ENCODE results near the gene SSC5D.

The SSC5D gene

DNA sequence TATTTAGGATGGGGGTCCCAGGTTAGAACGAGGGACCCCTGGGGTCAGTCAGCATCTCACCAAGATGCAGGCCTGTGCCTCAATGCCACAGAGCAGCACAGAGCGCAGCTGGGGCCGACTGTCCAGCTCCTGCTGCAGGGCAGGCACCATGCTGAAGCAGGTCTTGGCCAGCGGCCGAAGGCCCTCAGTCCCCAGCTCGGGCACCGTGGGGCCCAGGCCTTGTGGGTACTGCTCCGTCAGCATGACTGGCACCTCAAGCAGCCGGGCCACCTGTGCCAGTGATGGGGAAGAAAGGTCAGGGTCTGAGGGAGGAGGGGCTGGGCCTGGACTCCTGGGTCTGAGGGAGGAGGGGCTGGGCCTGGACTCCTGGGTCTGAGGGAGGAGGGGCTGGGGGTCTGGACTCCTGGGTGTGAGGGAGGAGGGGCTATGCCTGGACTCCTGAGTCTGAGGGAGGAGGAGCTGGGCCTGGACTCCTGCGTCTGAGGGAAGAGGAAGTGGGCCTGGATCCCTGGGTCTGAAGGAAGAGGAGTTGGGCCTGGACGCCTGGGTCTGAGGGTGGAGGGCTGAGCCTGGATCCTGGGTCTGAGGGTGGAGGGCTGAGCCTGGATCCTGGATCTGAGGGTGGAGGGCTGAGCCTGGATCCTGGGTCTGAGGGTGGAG lies 32.5 kb upstream of the SSC5D start:
- no peak for DNase-seq (ENCODE audit: low read depth)

DNA sequence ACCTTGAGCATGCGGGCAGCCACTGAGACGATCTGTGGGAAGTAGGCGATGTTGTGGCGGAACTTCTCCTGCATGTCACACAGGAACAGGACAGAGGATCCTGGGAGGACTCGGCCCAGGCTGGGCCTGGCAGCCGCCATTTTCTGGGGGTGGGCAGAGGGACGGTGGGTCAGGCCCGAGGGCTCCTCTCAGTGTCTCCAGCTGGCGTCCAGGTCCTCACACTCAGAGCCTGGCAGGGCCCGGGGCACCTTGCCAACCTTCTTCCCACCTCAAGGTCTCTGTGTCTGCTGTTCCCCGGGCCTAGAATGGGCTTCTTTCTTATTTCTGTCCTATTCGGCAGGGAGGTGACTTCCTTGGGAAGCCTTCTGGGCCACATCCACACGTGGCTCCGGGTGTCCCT lies 31.9 kb upstream of the SSC5D start:
- DNase-seq (ENCODE audit: low read depth): no peak

- DNase-seq (ENCODE audit: low read depth): no peak
Observed at GRCh38 chr19:55457683-55458457, 30.4 kb upstream of the SSC5D start.

DNA sequence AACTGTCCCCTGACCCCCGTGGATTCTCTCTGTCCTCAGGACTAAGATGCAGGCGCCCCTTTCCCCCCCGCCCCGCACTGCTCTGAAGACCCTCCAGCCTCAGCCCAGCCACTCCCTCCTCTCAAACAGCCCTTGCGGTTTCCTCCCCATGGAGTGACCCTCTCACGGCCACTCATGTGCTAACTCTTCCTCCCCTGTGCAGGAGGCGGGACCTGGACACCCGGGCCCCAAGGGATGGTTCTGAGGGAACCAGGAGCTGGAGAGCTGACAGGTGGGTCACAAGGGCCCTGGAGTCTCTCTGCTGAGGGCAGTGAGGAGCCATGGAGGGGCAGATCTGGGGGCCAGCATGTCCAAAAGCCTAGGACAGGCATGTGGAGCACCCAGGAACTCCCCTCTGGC lies 28.7 kb upstream of the SSC5D start:
- no peak for DNase-seq (ENCODE audit: low read depth)

DNA sequence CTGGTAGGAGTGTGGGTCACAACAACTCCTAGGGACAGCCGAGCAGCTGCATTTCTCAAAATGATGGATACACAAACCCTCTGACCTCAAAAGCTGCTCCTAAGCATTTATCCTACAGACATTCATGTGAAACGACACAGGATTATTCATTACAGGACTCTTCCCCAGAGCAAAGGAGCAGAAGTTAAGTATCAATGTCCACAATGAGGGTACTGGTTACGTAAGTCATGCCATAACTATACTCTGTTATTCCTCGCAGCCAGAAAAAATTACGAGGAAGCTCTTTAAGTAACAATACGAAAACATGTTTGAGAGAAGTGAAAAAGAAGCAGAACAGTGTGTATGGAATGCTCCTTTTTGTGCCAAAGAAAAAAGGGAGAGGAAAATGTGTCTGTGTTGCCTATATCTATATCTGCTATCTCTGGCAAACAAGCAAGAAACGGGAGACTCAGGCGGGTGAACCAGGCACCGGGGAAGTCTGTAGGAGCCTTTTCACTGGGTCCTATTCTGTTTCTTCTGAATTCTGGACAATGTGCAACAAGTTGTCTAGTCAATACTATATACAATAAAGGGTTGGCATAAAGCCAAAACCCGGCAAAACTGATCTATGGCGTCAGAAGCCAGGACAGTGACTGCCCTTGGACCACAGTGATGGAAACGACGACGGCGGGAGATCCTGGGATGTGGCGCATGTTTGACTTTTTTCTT lies 28.1 kb upstream of the SSC5D start:
- no peak for DNase-seq (ENCODE audit: low read depth)

DNA sequence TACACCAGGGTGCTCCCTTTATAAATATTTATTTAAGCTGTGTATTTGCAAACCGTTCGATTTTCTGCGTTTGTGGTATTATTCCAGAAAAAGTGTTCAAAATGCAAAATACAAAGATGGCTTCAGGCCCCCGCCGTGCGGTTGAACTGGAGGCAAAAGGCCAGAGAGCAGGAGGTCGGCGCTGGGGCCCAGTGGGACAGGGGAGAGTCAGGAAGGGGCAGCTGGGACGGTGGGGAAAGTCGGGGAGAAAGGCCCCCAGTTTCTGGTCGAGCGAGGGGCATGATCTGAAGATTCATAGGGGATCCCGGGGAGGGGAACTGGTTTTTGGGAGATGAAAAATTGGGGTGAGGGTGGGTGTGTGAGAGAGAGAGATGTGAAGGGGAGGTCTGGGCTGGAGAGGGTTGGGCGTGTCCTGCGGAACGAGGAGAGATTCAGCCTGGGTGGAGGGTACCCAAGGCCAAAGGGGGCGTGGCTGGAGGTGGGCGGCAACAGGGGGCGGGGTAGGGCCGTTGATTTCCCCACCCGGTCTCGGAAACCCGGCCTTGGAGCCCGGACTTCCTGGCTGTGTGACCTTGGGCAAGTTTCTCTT lies 27.5 kb upstream of the SSC5D start:
- DNase-seq (ENCODE audit: low read depth): peak; percentile 75

DNA sequence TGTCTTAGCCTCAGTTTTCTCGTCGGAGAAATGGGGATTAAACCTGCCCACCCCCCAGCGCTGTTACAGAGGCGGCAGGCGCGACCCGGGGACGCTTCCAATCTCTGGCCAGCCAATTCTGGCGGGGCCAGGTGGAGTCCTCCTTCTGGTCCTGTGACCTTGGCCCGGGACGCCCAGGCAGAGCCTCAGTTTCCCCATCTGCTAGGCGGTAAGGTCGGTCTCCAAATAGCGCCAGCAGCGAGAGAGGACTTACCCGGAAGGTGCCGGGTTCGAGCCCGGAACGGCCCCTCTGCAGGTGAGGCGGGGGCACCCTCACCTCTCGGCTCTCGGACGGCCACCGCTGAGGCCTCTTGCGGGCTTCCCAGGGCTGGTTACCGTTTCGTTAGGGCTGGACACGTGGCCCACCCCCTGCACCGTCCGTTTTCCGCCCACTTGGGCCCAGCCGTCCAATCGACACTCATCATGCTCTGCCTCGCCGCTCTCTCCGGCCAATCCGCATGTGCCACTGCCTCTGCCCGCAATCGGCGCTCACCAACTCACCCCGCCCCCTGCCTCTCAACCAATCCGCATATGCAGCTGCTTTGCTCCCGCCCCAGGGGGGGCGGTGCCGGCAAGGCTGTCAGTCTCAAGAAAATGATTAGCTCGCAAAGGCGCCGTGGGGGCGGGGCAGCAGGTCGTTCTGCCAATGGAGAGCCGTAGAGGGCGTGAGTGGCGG lies 26.8 kb upstream of the SSC5D start, which contains the start of gene ISOC2:
Gene ISOC2, minus strand, starts transcription at position 384 of the 715 bp plus-strand sequence. CDS start 5,156 bp downstream, outside the sequence.
- peak; percentile 100 for DNase-seq (ENCODE audit: low read depth)

- DNase-seq (ENCODE audit: low read depth): peak; percentile 77
Observed at GRCh38 chr19:55461974-55462626, 26.1 kb upstream of the SSC5D start.

GRCh38 chr19:55462722-55463121 lies 25.5 kb upstream of the SSC5D start:
- DNase-seq (ENCODE audit: low read depth): no peak

DNA sequence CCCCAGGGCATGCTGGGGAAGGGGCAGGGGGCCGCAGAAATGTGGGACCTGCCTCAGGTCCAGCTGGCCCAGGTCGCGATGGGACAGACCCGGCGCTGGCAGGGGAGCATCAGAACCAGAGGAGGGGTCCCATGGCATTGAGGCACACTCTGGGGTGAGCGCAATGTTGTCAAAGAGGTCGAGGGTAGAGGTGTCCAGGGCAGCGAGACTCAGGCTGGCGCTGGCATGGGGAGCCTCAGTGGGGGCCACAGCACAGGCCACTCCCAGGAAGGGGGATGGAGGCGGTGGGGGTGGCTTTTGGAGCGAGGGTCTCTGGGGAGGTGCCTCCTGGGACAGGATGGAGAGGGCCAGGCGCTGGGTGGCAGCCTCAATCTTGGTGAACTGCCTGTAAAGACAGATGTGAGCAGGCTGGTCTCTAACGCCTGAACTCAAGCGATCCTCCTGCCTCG lies 24.6 kb upstream of the SSC5D start:
- DNase-seq (ENCODE audit: low read depth): no peak

- DNase-seq (ENCODE audit: low read depth): no peak
Observed at GRCh38 chr19:55464039-55464661, 24.1 kb upstream of the SSC5D start.

- no peak for DNase-seq (ENCODE audit: low read depth)
Observed at GRCh38 chr19:55464662-55465054, 23.6 kb upstream of the SSC5D start, which contains the start of gene C19orf85. Gene C19orf85, minus strand, starts transcription at chr19:55464751. Its CDS starts 197 bp downstream, at chr19:55464554.

GRCh38 chr19:55465460-55466240 lies 22.6 kb upstream of the SSC5D start:
- DNase-seq (ENCODE audit: low read depth): no peak

DNA sequence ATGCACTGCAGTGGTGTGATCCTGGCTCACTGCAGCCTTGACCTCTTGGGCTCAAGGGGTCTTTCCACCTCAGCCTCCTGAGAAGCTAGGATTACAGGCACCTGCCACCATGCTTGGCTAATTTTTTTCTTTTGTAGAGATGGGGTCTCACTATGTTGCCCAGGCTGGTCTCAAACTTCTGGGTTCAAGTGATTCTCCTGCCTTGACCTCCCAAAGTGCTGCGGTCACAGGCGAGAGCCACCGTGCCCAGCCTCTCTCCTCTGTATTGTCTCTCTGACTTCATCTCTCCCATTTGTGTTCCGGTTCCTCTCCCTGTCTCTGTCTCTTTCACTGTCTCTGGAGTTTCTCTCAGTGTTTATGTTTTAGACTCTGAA lies 22.0 kb upstream of the SSC5D start:
- DNase-seq (ENCODE audit: low read depth): no peak

DNA sequence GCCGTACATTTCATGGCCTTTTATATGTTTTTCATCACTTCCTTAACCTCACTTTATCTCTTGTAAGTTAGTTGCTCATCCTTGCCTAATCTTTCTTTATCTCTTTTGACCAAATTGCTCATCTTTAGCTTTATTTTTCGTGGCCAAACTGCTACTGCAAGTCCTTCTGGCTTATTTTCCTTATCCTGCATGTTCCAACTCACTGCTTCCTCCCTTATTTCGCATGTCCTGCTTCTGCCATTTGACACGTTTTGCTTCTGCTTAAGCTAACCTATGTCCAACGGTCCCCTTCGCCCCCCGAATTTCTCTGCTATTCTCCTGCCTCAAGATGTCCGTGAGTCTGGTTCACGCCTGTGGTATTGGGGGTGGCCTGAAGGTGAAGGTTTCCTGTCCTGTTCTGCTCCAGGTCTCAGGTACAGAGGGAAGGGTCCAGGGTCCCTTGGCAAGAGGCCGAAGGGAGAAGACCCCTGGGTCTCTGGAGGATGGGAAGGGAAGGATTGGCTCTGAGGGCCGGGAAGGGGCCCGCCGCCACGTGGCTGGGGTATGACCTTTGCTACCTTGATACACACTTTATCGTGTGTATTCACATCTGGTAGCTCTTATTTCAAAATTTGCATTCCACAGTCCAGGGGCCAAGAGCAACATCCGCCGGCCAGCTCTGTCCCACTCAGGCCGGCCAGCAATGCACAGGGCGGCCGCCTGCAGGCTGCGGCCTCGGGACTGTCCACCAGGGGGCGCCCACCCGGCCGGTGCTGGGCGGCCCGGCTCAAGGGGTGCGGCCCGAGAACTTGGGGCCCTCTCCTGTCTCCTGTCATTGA lies 20.8 kb upstream of the SSC5D start:
- DNase-seq (ENCODE audit: low read depth): no peak

DNA sequence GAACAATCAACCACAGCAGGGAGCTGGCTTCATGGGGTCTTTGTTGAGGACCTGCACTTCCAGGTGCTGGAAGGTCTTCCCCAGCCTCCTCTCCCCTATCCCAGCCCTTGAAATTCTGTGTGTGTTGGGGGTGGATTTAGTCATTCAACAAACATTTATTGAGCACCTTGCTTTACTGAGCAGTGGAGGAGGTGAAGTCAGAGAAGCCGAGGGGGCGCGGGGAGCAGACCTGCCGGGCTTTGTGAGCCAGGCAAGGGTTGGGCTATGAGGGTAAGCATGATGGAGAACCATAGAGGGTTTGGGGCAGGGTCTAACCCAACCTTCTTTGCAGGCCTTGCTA lies 20.2 kb upstream of the SSC5D start:
- DNase-seq (ENCODE audit: low read depth): no peak

DNA sequence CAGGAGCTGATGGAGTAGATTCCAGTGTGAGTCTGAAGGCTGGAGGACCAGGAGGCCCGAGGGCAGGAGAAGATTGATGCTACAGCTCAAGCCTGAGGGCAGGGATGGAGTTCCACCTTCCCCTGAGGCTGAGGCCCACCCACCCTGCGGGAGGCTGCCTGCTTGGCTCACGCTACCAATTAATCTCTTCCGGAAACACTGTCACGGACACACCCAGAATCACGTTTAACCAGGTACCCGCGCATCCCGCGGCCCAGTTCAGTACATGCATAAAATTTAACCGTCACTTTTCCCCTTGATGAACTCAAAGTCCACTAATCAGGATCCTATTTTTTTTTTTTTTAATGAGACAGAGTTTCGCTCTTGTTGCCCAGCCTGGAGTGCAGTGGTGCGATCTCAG lies 17.0 kb upstream of the SSC5D start:
- no peak for DNase-seq (ENCODE audit: low read depth)

GRCh38 chr19:55472463-55472862 lies 15.8 kb upstream of the SSC5D start:
- DNase-seq (ENCODE audit: low read depth): no peak
